ENCODE data around the gene PAOX.

DNA sequence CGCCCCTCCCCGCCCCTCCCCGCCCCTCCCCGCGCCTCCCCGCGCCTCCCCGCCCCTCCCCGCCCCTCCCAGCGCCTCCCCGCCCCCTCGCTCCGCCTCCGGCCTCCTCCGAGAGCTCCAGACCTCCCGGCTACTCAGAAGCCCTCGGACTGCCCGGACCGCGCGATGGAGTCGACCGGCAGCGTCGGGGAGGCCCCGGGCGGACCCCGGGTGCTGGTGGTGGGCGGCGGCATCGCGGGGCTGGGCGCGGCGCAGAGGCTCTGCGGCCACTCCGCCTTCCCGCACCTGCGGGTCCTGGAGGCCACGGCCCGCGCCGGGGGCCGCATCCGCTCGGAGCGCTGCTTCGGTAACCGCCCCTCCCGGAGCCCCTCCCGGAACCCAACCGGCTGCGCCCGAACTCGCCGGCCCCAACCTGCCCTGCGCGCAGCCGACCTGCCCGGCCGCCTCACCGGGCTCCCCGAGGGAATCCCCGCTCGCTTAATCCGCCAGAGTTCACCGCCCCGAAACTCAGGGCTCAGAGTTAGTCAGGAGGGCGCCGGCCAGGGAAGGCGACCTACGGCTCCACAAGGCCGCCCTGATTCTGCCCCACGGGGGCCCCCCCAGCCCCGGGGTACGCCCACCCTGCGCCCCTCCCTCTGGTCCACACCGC lies at the start of gene PAOX:
- no peak for TF ChIP-seq ZBTB21 (tag by site-specific recombination; IDR thresholded peaks at IDR 0.05)
- TF ChIP-seq, protein P1, sequence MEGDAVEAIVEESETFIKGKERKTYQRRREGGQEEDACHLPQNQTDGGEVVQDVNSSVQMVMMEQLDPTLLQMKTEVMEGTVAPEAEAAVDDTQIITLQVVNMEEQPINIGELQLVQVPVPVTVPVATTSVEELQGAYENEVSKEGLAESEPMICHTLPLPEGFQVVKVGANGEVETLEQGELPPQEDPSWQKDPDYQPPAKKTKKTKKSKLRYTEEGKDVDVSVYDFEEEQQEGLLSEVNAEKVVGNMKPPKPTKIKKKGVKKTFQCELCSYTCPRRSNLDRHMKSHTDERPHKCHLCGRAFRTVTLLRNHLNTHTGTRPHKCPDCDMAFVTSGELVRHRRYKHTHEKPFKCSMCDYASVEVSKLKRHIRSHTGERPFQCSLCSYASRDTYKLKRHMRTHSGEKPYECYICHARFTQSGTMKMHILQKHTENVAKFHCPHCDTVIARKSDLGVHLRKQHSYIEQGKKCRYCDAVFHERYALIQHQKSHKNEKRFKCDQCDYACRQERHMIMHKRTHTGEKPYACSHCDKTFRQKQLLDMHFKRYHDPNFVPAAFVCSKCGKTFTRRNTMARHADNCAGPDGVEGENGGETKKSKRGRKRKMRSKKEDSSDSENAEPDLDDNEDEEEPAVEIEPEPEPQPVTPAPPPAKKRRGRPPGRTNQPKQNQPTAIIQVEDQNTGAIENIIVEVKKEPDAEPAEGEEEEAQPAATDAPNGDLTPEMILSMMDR (tag by site-specific recombination; IDR thresholded peaks at IDR 0.05), result no peak
- TF ChIP-seq, protein P2, sequence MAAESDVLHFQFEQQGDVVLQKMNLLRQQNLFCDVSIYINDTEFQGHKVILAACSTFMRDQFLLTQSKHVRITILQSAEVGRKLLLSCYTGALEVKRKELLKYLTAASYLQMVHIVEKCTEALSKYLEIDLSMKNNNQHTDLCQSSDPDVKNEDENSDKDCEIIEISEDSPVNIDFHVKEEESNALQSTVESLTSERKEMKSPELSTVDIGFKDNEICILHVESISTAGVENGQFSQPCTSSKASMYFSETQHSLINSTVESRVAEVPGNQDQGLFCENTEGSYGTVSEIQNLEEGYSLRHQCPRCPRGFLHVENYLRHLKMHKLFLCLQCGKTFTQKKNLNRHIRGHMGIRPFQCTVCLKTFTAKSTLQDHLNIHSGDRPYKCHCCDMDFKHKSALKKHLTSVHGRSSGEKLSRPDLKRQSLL (tag by site-specific recombination; IDR thresholded peaks at IDR 0.05), result no peak
- no peak for TF ChIP-seq ZNF658 (tag by site-specific recombination; IDR thresholded peaks at IDR 0.05)
- TF ChIP-seq PRDM4 (tag by site-specific recombination; IDR thresholded peaks at IDR 0.05), result no peak
- no peak for TF ChIP-seq ATF2 (tag by site-specific recombination; IDR thresholded peaks at IDR 0.05; ENCODE audit: low read depth)
- no peak for TF ChIP-seq ZNF24 (tag by site-specific recombination; IDR thresholded peaks at IDR 0.05)
- TF ChIP-seq, protein P3, sequence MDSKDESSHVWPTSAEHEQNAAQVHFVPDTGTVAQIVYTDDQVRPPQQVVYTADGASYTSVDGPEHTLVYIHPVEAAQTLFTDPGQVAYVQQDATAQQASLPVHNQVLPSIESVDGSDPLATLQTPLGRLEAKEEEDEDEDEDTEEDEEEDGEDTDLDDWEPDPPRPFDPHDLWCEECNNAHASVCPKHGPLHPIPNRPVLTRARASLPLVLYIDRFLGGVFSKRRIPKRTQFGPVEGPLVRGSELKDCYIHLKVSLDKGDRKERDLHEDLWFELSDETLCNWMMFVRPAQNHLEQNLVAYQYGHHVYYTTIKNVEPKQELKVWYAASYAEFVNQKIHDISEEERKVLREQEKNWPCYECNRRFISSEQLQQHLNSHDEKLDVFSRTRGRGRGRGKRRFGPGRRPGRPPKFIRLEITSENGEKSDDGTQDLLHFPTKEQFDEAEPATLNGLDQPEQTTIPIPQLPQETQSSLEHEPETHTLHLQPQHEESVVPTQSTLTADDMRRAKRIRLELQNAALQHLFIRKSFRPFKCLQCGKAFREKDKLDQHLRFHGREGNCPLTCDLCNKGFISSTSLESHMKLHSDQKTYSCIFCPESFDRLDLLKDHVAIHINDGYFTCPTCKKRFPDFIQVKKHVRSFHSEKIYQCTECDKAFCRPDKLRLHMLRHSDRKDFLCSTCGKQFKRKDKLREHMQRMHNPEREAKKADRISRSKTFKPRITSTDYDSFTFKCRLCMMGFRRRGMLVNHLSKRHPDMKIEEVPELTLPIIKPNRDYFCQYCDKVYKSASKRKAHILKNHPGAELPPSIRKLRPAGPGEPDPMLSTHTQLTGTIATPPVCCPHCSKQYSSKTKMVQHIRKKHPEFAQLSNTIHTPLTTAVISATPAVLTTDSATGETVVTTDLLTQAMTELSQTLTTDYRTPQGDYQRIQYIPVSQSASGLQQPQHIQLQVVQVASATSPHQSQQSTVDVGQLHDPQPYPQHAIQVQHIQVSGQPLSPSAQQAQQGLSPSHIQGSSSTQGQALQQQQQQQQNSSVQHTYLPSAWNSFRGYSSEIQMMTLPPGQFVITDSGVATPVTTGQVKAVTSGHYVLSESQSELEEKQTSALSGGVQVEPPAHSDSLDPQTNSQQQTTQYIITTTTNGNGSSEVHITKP (tag by site-specific recombination; IDR thresholded peaks at IDR 0.05), result no peak
- no peak for TF ChIP-seq ZNF366 (tag by site-specific recombination; conservative IDR thresholded peaks at IDR 0.05)
- TF ChIP-seq ZNF2 (tag by site-specific recombination; IDR thresholded peaks at IDR 0.05), result no peak
- no peak for TF ChIP-seq ZSCAN16 (tag by site-specific recombination; IDR thresholded peaks at IDR 0.05)

All from HEK293 (cell line).